Measurements from ENCODE around the gene ISLR. TPM values are rescaled to one million over a fixed set of nuclear protein-coding genes. Genes with fewer than 3 reads are reported as not detected.
A peak's percentile ranks its signal among the peaks of the same experiment; 100 is the strongest.

The ISLR gene
- under 1 TPM in 1 of 2 donors, not detected in 1; 0.12 TPM for total RNA-seq

- H3K27me3 Mint-ChIP-seq (ENCODE audit: low read depth): peaks cover 8% of the 10 kb centered on the region
- no peaks in the 10 kb centered on the region for H3K36me3 Mint-ChIP-seq (ENCODE audit: insufficient read depth in 2 of 2)
- no peak within 1 kb of the TSS for H3K4me3 Mint-ChIP-seq
- H3K27ac Mint-ChIP-seq: no peak within 1 kb of the TSS
- no peaks in the 10 kb centered on the region for H3K4me1 Mint-ChIP-seq (ENCODE audit: low read depth)
- DNase-seq (no peak), ATAC-seq (replicated peaks in 1 of 2) (no peak)
- no peaks in the 10 kb centered on the region for H3K9me3 Mint-ChIP-seq
Observed at GRCh38 chr15:74173380-74174218, at the start of gene ISLR. ISLR (plus strand) TSS chr15:74173710; CDS start chr15:74174859, 1,149 bp downstream.

- peaks cover 71% of the 10 kb centered on the region for H3K27me3 Mint-ChIP-seq (ENCODE audit: low read depth)
- ATAC-seq (replicated peaks in 1 of 2): no peak
Observed at GRCh38 chr15:74124196-74124595, 49.3 kb upstream of the ISLR start.

DNA sequence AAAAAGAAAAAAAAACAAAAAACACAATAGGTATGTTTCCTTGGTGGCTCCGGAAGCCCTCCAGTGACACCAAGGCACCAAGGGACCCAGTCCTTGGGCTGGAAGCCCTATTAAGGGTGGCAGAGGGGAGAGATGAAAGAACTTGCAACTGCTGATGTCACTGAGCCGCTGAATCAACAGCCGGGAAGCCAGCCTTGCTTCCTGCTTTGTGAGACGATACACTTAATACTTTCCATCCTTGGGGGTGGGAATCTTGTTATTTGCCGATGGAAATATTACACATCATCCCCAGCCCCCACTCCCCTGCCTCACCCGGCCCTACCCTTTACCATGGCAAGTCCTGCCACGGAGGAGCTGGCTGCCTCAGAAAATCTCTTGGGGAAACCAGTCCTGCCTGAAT lies 48.8 kb upstream of the ISLR start:
- Mint-ChIP-seq H3K9me3 (no peaks in the 10 kb centered on the region), H3K27me3 (ENCODE audit: low read depth) (peaks cover 77% of the 10 kb centered on the region), H3K4me1 (ENCODE audit: low read depth) (peaks cover 19% of the 10 kb centered on the region), H3K36me3 (ENCODE audit: insufficient read depth in 2 of 2) (no peaks in the 10 kb centered on the region), H3K27ac (no peak overlapping the region), H3K4me3 (no peak overlapping the region)
- ATAC-seq (replicated peaks in 1 of 2) (no peak), DNase-seq (no peak)

More at GRCh38 chr15:74124196-74124595, 49.3 kb upstream of the ISLR start:
- H3K4me1 Mint-ChIP-seq (ENCODE audit: low read depth): peaks cover 19% of the 10 kb centered on the region
- no peaks in the 10 kb centered on the region for H3K36me3 Mint-ChIP-seq (ENCODE audit: insufficient read depth in 2 of 2)
- no peak overlapping the region for H3K27ac Mint-ChIP-seq
- H3K9me3 Mint-ChIP-seq: no peaks in the 10 kb centered on the region
- H3K4me3 Mint-ChIP-seq: no peak overlapping the region
- DNase-seq: no peak

- Mint-ChIP-seq H3K27me3 (ENCODE audit: low read depth) (peaks cover 87% of the 10 kb centered on the region), H3K4me1 (ENCODE audit: low read depth) (peaks cover 31% of the 10 kb centered on the region), H3K27ac (no peak overlapping the region), H3K4me3 (peak overlapping the region in 1 of 2 donors; percentile 63), H3K36me3 (ENCODE audit: insufficient read depth in 2 of 2) (no peaks in the 10 kb centered on the region), H3K9me3 (no peaks in the 10 kb centered on the region)
- ATAC-seq (replicated peaks in 1 of 2) (peak; percentile 91), DNase-seq (peak; percentile 89 to 93)
Observed at GRCh38 chr15:74127255-74127953, 46.1 kb upstream of the ISLR start.

GRCh38 chr15:74127954-74128784 lies 45.3 kb upstream of the ISLR start:
- no peaks in the 10 kb centered on the region for H3K36me3 Mint-ChIP-seq (ENCODE audit: insufficient read depth in 2 of 2)
- peak overlapping the region; percentile 63 to 68 for H3K4me3 Mint-ChIP-seq
- no peak for DNase-seq
- peaks cover 87% of the 10 kb centered on the region for H3K27me3 Mint-ChIP-seq (ENCODE audit: low read depth)
- H3K4me1 Mint-ChIP-seq (ENCODE audit: low read depth): peaks cover 31% of the 10 kb centered on the region
- ATAC-seq (replicated peaks in 1 of 2): peak; percentile 5 to 15
- no peaks in the 10 kb centered on the region for H3K9me3 Mint-ChIP-seq
- H3K27ac Mint-ChIP-seq: no peak overlapping the region

- Mint-ChIP-seq H3K4me3 (peak overlapping the region; percentile 14 to 44), H3K27me3 (ENCODE audit: low read depth) (peaks cover 85% of the 10 kb centered on the region), H3K9me3 (no peaks in the 10 kb centered on the region), H3K36me3 (ENCODE audit: insufficient read depth in 2 of 2) (no peaks in the 10 kb centered on the region), H3K27ac (no peak overlapping the region), H3K4me1 (ENCODE audit: low read depth) (peaks cover 31% of the 10 kb centered on the region)
- no peak for ATAC-seq (replicated peaks in 1 of 2)
- DNase-seq: no peak
Observed at GRCh38 chr15:74128785-74129585, 44.5 kb upstream of the ISLR start.

GRCh38 chr15:74129586-74130154 lies 43.8 kb upstream of the ISLR start:
- Mint-ChIP-seq H3K4me1 (ENCODE audit: low read depth) (peaks cover 35% of the 10 kb centered on the region), H3K36me3 (ENCODE audit: insufficient read depth in 2 of 2) (no peaks in the 10 kb centered on the region), H3K27ac (no peak overlapping the region), H3K9me3 (no peaks in the 10 kb centered on the region), H3K27me3 (ENCODE audit: low read depth) (peaks cover 83% of the 10 kb centered on the region), H3K4me3 (peak overlapping the region; percentile 14 to 44)
- ATAC-seq (replicated peaks in 1 of 2) (no peak), DNase-seq (no peak)

- Mint-ChIP-seq H3K27ac (no peak within 1 kb of the TSS), H3K4me3 (peak within 1 kb of the TSS; percentile 14 to 44), H3K9me3 (no peaks in the 10 kb centered on the region), H3K4me1 (ENCODE audit: low read depth) (peaks cover 40% of the 10 kb centered on the region), H3K27me3 (ENCODE audit: low read depth) (peaks cover 84% of the 10 kb centered on the region), H3K36me3 (ENCODE audit: insufficient read depth in 2 of 2) (no peaks in the 10 kb centered on the region)
- DNase-seq (no peak), ATAC-seq (replicated peaks in 1 of 2) (no peak)
Observed at GRCh38 chr15:74130155-74130848, 43.2 kb upstream of the ISLR start, which contains the start of gene ISLR2. ISLR2 (plus strand) TSS chr15:74130586; CDS start chr15:74132755, 2,169 bp downstream.

GRCh38 chr15:74130849-74131627 lies 42.5 kb upstream of the ISLR start:
- no peak overlapping the region for H3K27ac Mint-ChIP-seq
- H3K4me3 Mint-ChIP-seq: no peak overlapping the region
- DNase-seq (no peak), ATAC-seq (replicated peaks in 1 of 2) (no peak)
- H3K36me3 Mint-ChIP-seq (ENCODE audit: insufficient read depth in 2 of 2): no peaks in the 10 kb centered on the region
- H3K4me1 Mint-ChIP-seq (ENCODE audit: low read depth): peaks cover 45% of the 10 kb centered on the region
- H3K9me3 Mint-ChIP-seq: no peaks in the 10 kb centered on the region
- H3K27me3 Mint-ChIP-seq (ENCODE audit: low read depth): peaks cover 82% of the 10 kb centered on the region

DNA sequence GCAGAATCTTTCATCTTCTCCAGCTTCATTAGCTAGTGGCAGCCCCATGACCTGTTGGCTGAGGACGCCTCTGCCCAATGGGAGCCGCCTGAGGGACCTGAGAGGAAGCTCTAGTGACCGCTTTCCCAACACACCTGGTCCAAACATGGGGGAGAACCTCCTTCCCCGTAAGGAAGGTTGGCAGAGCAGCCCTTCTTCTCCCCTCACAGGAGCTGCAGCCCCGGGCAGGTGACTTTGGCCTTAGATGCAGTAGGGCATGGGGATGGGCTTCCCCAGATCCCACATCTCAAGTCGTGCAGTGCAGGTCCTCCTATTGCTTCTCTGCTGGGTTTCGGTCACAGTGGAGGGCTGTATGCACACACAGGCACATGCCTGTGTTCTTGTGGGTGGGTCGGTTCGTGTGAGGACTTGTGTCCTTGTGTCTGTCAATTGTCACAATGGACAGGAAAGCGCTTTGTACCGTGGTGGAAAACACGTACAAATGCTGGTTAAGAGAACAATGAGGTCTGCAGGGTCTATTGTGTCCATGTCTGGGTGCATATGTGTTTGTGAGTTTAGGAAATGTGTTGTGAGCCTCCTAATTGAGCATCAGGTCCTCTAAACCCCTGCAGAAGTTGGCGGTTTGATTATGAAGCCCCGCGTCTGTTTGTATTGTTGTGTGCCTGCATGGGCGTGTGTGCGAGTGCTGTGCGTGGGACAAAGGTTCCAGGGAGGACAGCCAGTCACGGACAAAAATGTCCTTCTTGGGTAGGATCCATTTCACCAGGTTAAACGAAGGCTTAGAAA lies 41.7 kb upstream of the ISLR start:
- no peaks in the 10 kb centered on the region for H3K36me3 Mint-ChIP-seq (ENCODE audit: insufficient read depth in 2 of 2)
- no peak for DNase-seq
- H3K4me3 Mint-ChIP-seq: peak overlapping the region; percentile 40 to 44
- no peak for ATAC-seq (replicated peaks in 1 of 2)
- H3K4me1 Mint-ChIP-seq (ENCODE audit: low read depth): peaks cover 51% of the 10 kb centered on the region
- H3K9me3 Mint-ChIP-seq: no peaks in the 10 kb centered on the region
- H3K27ac Mint-ChIP-seq: peak overlapping the region; percentile 77
- peaks cover 86% of the 10 kb centered on the region for H3K27me3 Mint-ChIP-seq (ENCODE audit: low read depth)

Data from activated T-cell treated with anti-CD3 and anti-CD28 coated beads, Interleukin-2, amount 50 U/mL, for 72 hours (primary cell).